Measurements from ENCODE around the gene PRF1.

PRF1 gene

GRCh38 chr10:70563230-70563629 is 39.3 kb downstream of the PRF1 start:
- in situ Hi-C loops (cut with MboI; ENCODE audit: low sequenced_read_pairs), result loop anchor here (10.0 kb wide), 1 partner anchor 202 kb away; no protein-coding TSS in a partner anchor

GRCh38 chr10:70562036-70562755 is 40.3 kb downstream of the PRF1 start:
- in situ Hi-C loops (cut with MboI; ENCODE audit: low sequenced_read_pairs), result loop anchor here (10.0 kb wide), 1 partner anchor 203 kb away; no protein-coding TSS in a partner anchor

GRCh38 chr10:70561558-70561957 is 41.0 kb downstream of the PRF1 start:
- in situ Hi-C loops (cut with MboI; ENCODE audit: low sequenced_read_pairs), result loop anchor here (10.0 kb wide), 1 partner anchor 203 kb away; no protein-coding TSS in a partner anchor

- in situ Hi-C loops (cut with MboI; ENCODE audit: low sequenced_read_pairs), result loop anchor here (10.0 kb wide), 1 partner anchor 204 kb away; no protein-coding TSS in a partner anchor
Observed at GRCh38 chr10:70561070-70561469, 41.5 kb downstream of the PRF1 start.

- in situ Hi-C loops (cut with MboI; ENCODE audit: low sequenced_read_pairs), result loop anchor here (10.0 kb wide), 1 partner anchor 204 kb away; no protein-coding TSS in a partner anchor
Observed at GRCh38 chr10:70560511-70560941, 42.0 kb downstream of the PRF1 start.

- in situ Hi-C loops (cut with MboI; ENCODE audit: low sequenced_read_pairs), result loop anchor here (10.0 kb wide), 1 partner anchor 205 kb away; no protein-coding TSS in a partner anchor
Observed at GRCh38 chr10:70559861-70560260, 42.7 kb downstream of the PRF1 start.

- in situ Hi-C loops (cut with MboI; ENCODE audit: low sequenced_read_pairs), result no loop called here
Observed at GRCh38 chr10:70558871-70559810, 43.4 kb downstream of the PRF1 start.

GRCh38 chr10:70558295-70558694 is 44.2 kb downstream of the PRF1 start:
- in situ Hi-C loops (cut with MboI; ENCODE audit: low sequenced_read_pairs), result no loop called here

GRCh38 chr10:70557876-70558275 is 44.7 kb downstream of the PRF1 start:
- in situ Hi-C loops (cut with MboI; ENCODE audit: low sequenced_read_pairs), result no loop called here

- in situ Hi-C loops (cut with MboI; ENCODE audit: low sequenced_read_pairs), result no loop called here
Observed at GRCh38 chr10:70557086-70557845, 45.3 kb downstream of the PRF1 start.

- in situ Hi-C loops (cut with MboI; ENCODE audit: low sequenced_read_pairs), result no loop called here
Observed at GRCh38 chr10:70555371-70555770, 47.2 kb downstream of the PRF1 start.

GRCh38 chr10:70552586-70552985 is 50.0 kb downstream of the PRF1 start:
- in situ Hi-C loops (cut with MboI; ENCODE audit: low sequenced_read_pairs), result loop anchor here (5.0 kb wide), 1 partner anchor 330 kb away; no protein-coding TSS in a partner anchor

- in situ Hi-C loops (cut with MboI; ENCODE audit: low sequenced_read_pairs), result loop anchor here (5.0 kb wide), 1 partner anchor 330 kb away; no protein-coding TSS in a partner anchor
Observed at GRCh38 chr10:70551971-70552422, 50.5 kb downstream of the PRF1 start.

GRCh38 chr10:70551466-70551865 is 51.1 kb downstream of the PRF1 start:
- in situ Hi-C loops (cut with MboI; ENCODE audit: low sequenced_read_pairs), result loop anchor here (5.0 kb wide), 1 partner anchor 331 kb away; no protein-coding TSS in a partner anchor

- in situ Hi-C loops (cut with MboI; ENCODE audit: low sequenced_read_pairs), result loop anchor here (5.0 kb wide), 1 partner anchor 332 kb away; no protein-coding TSS in a partner anchor
Observed at GRCh38 chr10:70550459-70550858, 52.1 kb downstream of the PRF1 start.

GRCh38 chr10:70549962-70550458 is 52.5 kb downstream of the PRF1 start:
- in situ Hi-C loops (cut with MboI; ENCODE audit: low sequenced_read_pairs), result loop anchor here (5.0 to 10.0 kb wide), 2 partner anchors 85 to 332 kb away; no protein-coding TSS in a partner anchor

- in situ Hi-C loops (cut with MboI; ENCODE audit: low sequenced_read_pairs), result loop anchor here (10.0 kb wide), 1 partner anchor 85 kb away; no protein-coding TSS in a partner anchor
Observed at GRCh38 chr10:70549351-70549961, 53.1 kb downstream of the PRF1 start.
